Right lobe of liver (tissue), 6 donors: ENCODE results near the gene CEPT1. TPM values are rescaled to one million over a fixed set of nuclear protein-coding genes. Genes with fewer than 3 reads are reported as not detected.
A peak's percentile ranks its signal among the peaks of the same experiment; 100 is the strongest.

Source experiments
- ATAC-seq, 4 donors: fragments of 200-7000 bp; cut with Tn5 transposase; one replicate each; pipeline ENCODE4 v1.9.1; 2020; ENCODE audit warnings: mild to moderate bottlenecking in 4 of 4, moderate library complexity in 4 of 4
- DNase-seq, 3 donors: peaks; one replicate each; pipeline ENCODE4 v3.0.0-alpha.2; 2020
- H3K27ac ChIP-seq, 3 donors: fragments of 200-600 bp; one replicate each; pipeline ENCODE4 v1.8.0; 2022
- H3K27me3 ChIP-seq, 2 donors: fragments of 200-600 bp; one replicate each; pipeline ENCODE4 v1.8.0; 2022
- H3K36me3 ChIP-seq, 4 donors: fragments of 200-600 bp; sonication (generic) in 1 of 4; one replicate each; pipeline versions ENCODE4 v1.5.1 to v1.8.0; 2017 to 2022; ENCODE audit warnings: control low read depth in 1 of 4
- H3K4me1 ChIP-seq, 4 donors: fragments of 200-600 bp; sonication (generic) in 1 of 4; one replicate each; pipeline versions ENCODE4 v1.5.1 to v1.8.0; 2017 to 2022; ENCODE audit warnings: control low read depth in 1 of 4
- H3K4me3 ChIP-seq, 3 donors: fragments of 200-600 bp; one replicate each; pipeline ENCODE4 v1.8.0; 2022
- H3K9me3 ChIP-seq, 4 donors: fragments of 200-600 bp; sonication (generic) in 1 of 4; one replicate each; pipeline versions ENCODE4 v1.5.1 to v1.8.0; 2017 to 2022; ENCODE audit warnings: control low read depth in 1 of 4
- POLR2A ChIP-seq: fragments of 450-650 bp; IDR thresholded peaks from one replicate; pipeline ENCODE4 v1.6.1; 2017; ENCODE audit warnings: antibody characterized with exemption, mild to moderate bottlenecking
- WGBS: methylation state at CpG from one replicate; pipeline ENCODE4 v1.1.6; 2018; ENCODE audit warnings: low coverage, low lambda C conversion rate; ENCODE audit not compliant: insufficient coverage; ENCODE audit errors: missing lambda C conversion rate; 5-methylcytosine and 5-hydroxymethylcytosine counted together
- intact Hi-C, 2 donors: fragments of 100-400 bp; cut with DNase I; formaldehyde crosslinking; loops; one replicate each; pipeline versions ENCODE4 v1.11.2 to v1.14.1; 2022
- total RNA-seq, 6 experiments: library from RNA; depleted of rRNA in 2 of 6; stranded (reverse); fragments of >200 nt in 2 of 6; fragmentation: NEBNext Ultra II Directional in 3 of 6; extraction: Animal tissue kit (Norgen Biotek cat#: 25700) in 3 of 6; gene quantifications; one replicate each; pipeline versions ENCODE4 v1.1.0 to v1.2.4, GENCODE V29; 2016 to 2023
- TF ChIP-seq, protein P1 (sequence below), 4 donors: fragments of 200-600 bp in 3 of 4; fragments of 450-650 bp in 1 of 4; IDR thresholded peaks; one replicate each; pipeline versions ENCODE4 v1.5.1 to v1.8.0; 2016 to 2022; ENCODE audit warnings: antibody characterized with exemption in 4 of 4, mild to moderate bottlenecking in 2 of 4
- donor health status: DM: no; HTN: yes; CAD: no.
- donor health status: DM: no; HTN: no; CAD: no.
- donor health status: DM: no; HTN: no; CAD: no.
- donor health status: DM: no; HTN: yes; CAD: no.
- donor health status: DM: no; HTN: yes; CAD: no.

Gene CEPT1
- total RNA-seq, 6 experiments from 2014 or later = 21.9 to 35.0 (median 27.8) TPM

DNA sequence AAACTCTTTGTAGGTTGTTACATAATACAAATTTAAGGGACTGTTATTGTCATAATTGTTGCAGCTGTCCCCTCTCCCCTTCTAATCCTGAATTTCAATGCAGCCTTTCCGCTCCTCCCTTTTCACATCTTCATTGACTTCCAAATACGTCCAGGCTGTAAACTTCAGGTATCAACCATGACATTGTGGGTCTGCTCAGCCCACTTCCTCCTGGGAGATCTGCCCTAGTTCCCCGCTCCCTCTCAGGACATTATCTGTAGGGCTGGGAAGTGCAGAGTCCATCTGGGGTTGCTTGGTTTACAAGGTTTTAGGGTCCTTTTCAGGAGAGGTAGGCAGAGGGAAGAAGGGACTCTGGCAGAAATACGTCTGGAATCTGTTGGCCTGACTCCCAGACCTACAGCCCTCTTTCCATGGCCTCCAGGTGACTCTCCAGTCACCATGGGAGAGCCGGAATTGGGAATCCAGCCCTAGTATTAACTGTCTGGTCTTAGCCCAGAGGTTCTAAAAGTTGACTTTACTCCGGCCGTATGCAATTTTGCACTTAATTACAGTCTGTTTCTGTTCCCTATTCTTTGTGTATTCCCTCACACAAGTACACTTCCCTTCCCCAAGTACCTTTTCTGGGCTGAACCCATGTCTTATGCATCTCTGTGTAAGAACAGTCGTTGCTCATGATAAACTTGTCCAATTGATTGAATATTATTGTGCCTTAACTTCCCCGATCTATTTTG lies 65.1 kb downstream of the CEPT1 start:
- Histone ChIP-seq H3K4me3 (no peak overlapping the region), H3K27ac (peak overlapping the region in 1 of 3 donors; percentile 75), H3K27me3 (no peaks in the 10 kb centered on the region), H3K4me1 (peaks cover 0 to 35% (median 14%) of the 10 kb centered on the region in 4 donors), H3K9me3 (no peaks in the 10 kb centered on the region), H3K36me3 (no peaks in the 10 kb centered on the region)
- DNase-seq (no peak), ATAC-seq (no peak)
- intact Hi-C loops = no loop called here
- WGBS = 51% methylated on average over 8 of the region's 9 CpGs
- no peak for TF ChIP-seq POLR2A
- TF ChIP-seq, protein P1, sequence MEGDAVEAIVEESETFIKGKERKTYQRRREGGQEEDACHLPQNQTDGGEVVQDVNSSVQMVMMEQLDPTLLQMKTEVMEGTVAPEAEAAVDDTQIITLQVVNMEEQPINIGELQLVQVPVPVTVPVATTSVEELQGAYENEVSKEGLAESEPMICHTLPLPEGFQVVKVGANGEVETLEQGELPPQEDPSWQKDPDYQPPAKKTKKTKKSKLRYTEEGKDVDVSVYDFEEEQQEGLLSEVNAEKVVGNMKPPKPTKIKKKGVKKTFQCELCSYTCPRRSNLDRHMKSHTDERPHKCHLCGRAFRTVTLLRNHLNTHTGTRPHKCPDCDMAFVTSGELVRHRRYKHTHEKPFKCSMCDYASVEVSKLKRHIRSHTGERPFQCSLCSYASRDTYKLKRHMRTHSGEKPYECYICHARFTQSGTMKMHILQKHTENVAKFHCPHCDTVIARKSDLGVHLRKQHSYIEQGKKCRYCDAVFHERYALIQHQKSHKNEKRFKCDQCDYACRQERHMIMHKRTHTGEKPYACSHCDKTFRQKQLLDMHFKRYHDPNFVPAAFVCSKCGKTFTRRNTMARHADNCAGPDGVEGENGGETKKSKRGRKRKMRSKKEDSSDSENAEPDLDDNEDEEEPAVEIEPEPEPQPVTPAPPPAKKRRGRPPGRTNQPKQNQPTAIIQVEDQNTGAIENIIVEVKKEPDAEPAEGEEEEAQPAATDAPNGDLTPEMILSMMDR (IDR thresholded peaks at IDR 0.05) = no peak

GRCh38 chr1:111205714-111206050 lies 65.7 kb downstream of the CEPT1 start:
- peaks cover 0 to 30% (median 11%) of the 10 kb centered on the region in 4 donors for H3K4me1 ChIP-seq
- intact Hi-C loops = no loop called here
- WGBS = 33% methylated on average over 2 of the region's 2 CpGs
- no peak for TF ChIP-seq POLR2A
- TF ChIP-seq, protein P1 (IDR thresholded peaks at IDR 0.05) = no peak
- DNase-seq = no peak
- H3K27me3 ChIP-seq = no peaks in the 10 kb centered on the region
- no peak overlapping the region for H3K4me3 ChIP-seq
- no peaks in the 10 kb centered on the region for H3K36me3 ChIP-seq
- H3K27ac ChIP-seq = no peak overlapping the region
- H3K9me3 ChIP-seq = no peaks in the 10 kb centered on the region
- no peak for ATAC-seq

DNA sequence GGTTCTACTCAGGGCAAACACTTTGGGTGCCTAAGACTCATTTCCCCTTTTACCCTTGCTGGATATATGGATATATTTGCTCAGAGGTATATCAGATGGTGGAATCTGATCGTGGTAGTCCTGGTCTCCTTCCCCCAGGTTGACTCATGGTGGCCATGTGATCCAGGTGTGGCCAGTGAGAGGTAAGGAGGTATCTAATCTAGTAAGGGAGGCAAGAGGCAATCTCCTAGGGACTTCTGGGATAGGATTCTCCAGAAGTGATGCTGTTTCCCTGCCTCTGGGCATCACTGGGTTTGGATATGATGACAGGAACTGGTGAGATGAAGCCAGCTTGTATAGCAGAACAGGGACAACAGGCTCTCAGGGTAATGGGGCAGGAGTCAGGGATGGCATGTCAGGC lies 68.9 kb downstream of the CEPT1 start:
- H3K9me3 ChIP-seq = no peaks in the 10 kb centered on the region
- 21% methylated on average over 1 of the region's 1 CpG for WGBS
- H3K36me3 ChIP-seq = no peaks in the 10 kb centered on the region
- intact Hi-C loops = no loop called here
- TF ChIP-seq, protein P1 (IDR thresholded peaks at IDR 0.05) = no peak
- no peak for TF ChIP-seq POLR2A
- no peak for DNase-seq
- H3K27ac ChIP-seq = no peak overlapping the region
- no peak for ATAC-seq
- no peak overlapping the region for H3K4me3 ChIP-seq
- peaks cover 0 to 3% (median 0%) of the 10 kb centered on the region in 4 donors for H3K4me1 ChIP-seq
- H3K27me3 ChIP-seq = no peaks in the 10 kb centered on the region

- WGBS = 91% methylated on average over 4 of the region's 4 CpGs
These were observed 69.6 kb downstream of the CEPT1 start for GRCh38 chr1:111209622-111210021.

More at GRCh38 chr1:111209622-111210021, 69.6 kb downstream of the CEPT1 start:
- intact Hi-C loops = no loop called here
- H3K36me3 ChIP-seq = no peaks in the 10 kb centered on the region
- H3K4me3 ChIP-seq = no peak overlapping the region
- DNase-seq (no peak), ATAC-seq (no peak)
- no peaks in the 10 kb centered on the region for H3K9me3 ChIP-seq
- TF ChIP-seq, protein P1 (IDR thresholded peaks at IDR 0.05) = no peak
- no peak for TF ChIP-seq POLR2A
- H3K27me3 ChIP-seq = no peaks in the 10 kb centered on the region
- H3K27ac ChIP-seq = no peak overlapping the region
- H3K4me1 ChIP-seq = peaks cover 0 to 2% (median 0%) of the 10 kb centered on the region in 4 donors
